AG10803 (cell line): Measurements from ENCODE around the gene EGFL8.

Experiments used
- DNase-seq: peaks from one replicate; pipeline ENCODE4 v3.0.0; 2010; ENCODE audit warnings: low read depth
- H3K4me3 ChIP-seq: 2 replicates; pipeline ENCODE4 v1.5.1; 2011; ENCODE audit warnings: mild to moderate bottlenecking, low read length, control low read depth
- CTCF ChIP-seq: conservative IDR thresholded peaks from 2 replicates; pipeline ENCODE4 v1.5.1; 2011; ENCODE audit warnings: mild to moderate bottlenecking, low read length, control low read depth, inconsistent platforms

The EGFL8 gene

GRCh38 chr6:32194825-32195651 is 30.6 kb downstream of the EGFL8 start:
- peak; percentile 72 for TF ChIP-seq CTCF
- peak overlapping the region; percentile 65 for H3K4me3 ChIP-seq
- peak; percentile 61 for DNase-seq

- DNase-seq, result peak; percentile 100
- peak; percentile 32 for TF ChIP-seq CTCF
- no peak overlapping the region for H3K4me3 ChIP-seq
These were observed 31.2 kb downstream of the EGFL8 start for GRCh38 chr6:32195652-32195901.

GRCh38 chr6:32195902-32196681 is 31.7 kb downstream of the EGFL8 start:
- peak; percentile 79 for DNase-seq
- TF ChIP-seq CTCF, result no peak
- peak overlapping the region; percentile 99 for H3K4me3 ChIP-seq

GRCh38 chr6:32196682-32197616 is 32.6 kb downstream of the EGFL8 start:
- H3K4me3 ChIP-seq, result peak overlapping the region; percentile 99
- 0 out of 2 replicates have a peak, but pooled peaks have one; percentile 8 for TF ChIP-seq CTCF
- no peak for DNase-seq

- no peak overlapping the region for H3K4me3 ChIP-seq
- DNase-seq, result no peak
- TF ChIP-seq CTCF, result no peak
These were observed 33.9 kb downstream of the EGFL8 start for GRCh38 chr6:32198345-32198696.

- H3K4me3 ChIP-seq, result no peak overlapping the region
These were observed 34.5 kb downstream of the EGFL8 start for GRCh38 chr6:32198866-32199265.

More at GRCh38 chr6:32198866-32199265, 34.5 kb downstream of the EGFL8 start:
- TF ChIP-seq CTCF, result no peak
- DNase-seq, result no peak
